HG02642 (cell line): Measurements from ENCODE around the gene FAM234B.

Experiments
- ATAC-seq: cut with Tn5 transposase; IDR thresholded peaks from one replicate; pipeline ENCODE4 v1.9.1; 2021; ENCODE audit warnings: mild to moderate bottlenecking; ENCODE audit not compliant: unreplicated experiment, poor library complexity

Gene FAM234B

DNA sequence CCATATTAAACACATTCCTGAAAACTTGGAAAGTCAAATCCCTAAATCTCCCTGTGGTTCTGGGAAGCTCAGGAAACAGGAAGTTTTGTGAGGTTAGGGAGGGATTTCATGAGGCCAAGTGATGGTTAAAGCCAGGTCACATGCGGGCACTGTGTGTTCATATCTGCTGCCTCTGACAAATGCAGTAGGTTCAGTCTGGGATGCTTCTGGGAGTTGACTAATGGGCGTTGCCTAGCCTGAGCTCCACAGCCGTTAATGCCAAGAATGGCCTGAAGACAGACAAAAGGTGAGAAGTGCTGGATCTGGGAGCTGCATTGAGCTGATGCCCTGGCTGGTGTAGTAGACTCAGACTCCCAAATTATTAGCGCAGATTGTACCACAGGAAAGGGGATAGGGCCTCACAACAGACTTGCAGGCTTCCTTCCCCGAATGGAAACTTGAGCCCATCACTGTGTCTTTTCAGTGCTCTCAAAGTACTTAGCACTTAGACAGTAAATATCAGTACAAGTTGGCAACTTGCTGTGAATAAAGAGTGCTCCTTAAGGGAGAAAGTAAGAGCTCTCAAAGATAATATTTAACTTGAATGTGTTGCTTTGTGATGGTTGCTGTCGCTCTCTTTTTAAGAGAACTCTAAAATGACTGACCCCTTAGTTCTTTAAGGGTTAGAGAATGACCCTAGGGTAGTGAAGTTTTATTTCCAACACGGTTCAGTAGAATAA lies 41.9 kb downstream of the FAM234B start:
- ATAC-seq = no peak

GRCh38 chr12:13087766-13088165 lies 43.6 kb downstream of the FAM234B start:
- no peak for ATAC-seq

GRCh38 chr12:13088496-13088895 lies 44.3 kb downstream of the FAM234B start:
- no peak for ATAC-seq

GRCh38 chr12:13090054-13090453 lies 45.9 kb downstream of the FAM234B start:
- ATAC-seq = no peak

GRCh38 chr12:13091832-13092231 lies 47.7 kb downstream of the FAM234B start:
- ATAC-seq = no peak

DNA sequence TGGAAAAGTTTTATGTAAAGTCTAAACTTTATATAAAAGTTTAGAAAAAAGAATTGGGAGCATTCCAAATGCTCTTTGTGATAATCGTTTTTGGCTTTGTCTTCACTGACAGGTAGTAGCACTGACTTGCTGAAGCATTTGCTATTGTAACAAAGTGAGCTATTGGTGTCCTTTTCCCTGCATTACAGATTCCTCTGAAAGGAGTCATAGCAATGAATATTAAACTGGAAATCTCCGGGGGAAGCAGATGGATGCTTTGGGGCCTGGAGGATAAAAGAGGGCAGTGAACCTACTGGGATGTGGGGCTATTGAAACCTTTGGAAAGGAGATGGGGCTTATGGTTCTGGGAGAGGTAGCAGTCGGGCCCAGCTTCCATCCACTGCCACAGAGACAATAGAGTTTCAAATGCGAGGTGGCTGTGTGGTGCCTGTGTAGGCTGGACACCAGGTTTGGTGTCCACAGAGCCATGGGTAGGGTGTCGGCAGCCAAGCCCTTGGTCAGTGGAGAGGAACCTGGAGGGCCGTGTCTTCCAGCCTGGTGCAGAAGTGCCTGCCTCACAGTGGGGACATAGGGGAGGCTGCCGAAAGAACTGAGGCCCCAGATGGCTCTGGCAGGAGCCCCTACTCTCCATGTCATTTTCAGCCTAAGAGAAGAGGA lies 49.1 kb downstream of the FAM234B start:
- ATAC-seq = no peak

- ATAC-seq = no peak
These were observed 49.7 kb downstream of the FAM234B start for GRCh38 chr12:13093848-13094220.

GRCh38 chr12:13094367-13094766 lies 50.2 kb downstream of the FAM234B start:
- peak; percentile 41 for ATAC-seq

DNA sequence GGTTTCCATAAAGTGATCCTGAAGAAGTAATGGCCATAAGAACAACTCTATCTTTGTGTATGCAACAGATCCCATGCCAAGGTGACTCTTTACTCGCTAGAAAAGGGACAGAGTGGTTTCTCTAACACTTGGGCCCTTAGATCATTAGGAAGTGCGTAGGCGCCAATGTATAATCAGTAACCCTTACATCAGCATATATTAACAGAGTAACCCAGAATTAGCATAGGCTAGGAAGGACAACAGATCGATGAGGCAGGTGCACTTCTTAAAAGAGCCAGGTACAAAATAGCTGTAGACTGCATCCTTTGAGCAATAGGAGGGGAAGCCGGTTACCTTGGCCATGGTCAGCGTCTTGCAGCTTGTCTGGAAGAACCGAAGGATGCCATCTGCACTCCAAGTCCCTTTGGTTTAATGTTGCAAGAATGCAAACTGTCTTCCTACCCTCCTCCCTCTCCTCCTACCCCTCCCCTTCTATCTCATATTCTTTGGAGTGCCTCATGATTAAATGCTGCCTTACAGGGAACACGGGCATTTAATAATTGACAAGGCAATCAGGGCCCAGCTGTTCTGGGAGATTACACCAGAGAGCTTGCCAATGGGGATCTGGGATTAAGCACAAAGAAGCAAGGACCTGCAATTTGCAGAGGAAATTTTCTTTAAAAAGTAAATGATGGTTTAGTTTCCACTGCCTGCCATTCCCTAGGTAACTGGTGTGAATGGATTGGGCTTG lies 51.2 kb downstream of the FAM234B start:
- no peak for ATAC-seq

- no peak for ATAC-seq
These were observed 53.4 kb downstream of the FAM234B start for GRCh38 chr12:13097491-13098011.

DNA sequence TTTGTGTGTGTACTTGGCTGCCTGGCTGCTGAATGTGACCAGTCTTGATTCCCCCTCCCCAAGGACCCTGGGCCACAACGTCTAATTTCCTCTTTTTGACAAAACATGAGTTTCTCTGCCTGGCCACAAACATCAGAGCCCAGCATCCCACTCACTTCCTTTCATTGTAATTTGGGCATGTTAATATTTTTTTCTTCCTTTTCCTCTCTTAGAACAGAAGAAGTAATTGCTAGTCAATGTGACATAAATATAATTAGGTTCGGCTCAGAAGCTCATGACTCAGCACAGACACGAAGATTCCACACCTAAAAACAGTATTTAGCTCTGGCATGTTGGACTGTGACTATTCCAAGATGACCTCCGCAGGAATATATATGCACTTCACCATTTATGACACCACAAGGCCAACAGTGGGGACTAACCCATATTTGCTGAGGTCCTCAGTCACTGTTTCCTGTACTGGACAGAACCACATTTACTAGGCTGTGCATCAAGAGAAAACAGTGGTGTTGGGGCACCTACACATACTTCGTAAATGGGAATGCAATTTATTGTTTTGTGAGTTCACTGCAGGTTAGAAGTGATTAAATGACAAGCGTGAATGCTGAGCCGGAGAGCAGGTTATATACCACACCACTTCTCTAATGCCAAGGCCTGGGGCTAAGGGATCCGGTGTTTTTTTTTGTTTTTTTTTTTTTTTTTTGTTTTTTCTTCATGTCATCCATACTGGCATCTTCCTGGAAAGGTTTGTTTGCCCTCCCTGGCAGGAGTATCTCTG lies 55.1 kb downstream of the FAM234B start:
- ATAC-seq = no peak

DNA sequence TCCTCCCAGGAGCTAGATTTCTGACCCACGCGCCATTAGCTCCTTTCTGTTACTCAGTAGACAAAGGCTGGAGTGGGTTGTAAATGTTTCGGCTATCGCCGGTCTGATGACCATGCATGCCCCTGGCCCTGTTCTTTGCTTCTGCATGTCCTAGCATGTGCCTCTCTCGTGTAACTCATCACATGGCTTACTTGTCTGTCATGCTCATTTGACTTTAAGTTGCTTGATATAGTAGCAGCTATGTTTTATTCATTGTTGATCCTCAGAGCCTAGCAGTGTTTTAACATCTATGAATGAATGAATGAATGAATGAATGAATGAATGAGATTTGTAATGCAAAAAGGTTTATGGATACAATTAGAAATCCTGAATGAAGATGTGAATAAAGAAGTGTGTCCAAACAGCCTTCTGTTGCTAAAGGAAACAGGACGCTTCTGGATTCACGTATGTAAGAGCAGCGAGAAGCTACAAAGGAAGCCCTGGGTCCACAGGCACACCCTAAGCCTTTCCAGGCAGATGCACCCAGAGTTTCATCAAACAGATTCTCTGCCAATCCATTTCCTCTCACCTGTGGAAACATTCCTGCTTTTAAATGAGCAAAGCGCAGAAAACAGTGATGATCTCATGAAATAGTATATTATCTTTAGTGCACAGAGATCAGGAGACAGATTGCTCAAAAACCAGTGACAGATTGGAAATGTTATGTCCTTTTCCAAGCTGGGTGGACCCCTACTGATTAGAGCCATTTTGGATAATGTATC lies 55.8 kb downstream of the FAM234B start:
- no peak for ATAC-seq

DNA sequence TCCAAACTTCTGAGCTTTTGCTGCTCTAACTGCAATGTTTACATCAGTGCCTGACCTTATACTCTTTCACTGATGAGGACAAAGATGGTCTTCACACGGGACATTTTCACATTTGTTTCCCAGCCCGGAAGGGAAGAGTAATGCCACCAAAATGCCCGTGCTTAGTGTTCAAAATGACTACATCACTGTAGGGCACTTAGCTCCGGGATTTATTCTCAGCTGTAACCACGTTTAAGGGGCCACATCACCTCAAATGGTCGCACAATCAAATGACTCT lies 56.4 kb downstream of the FAM234B start:
- ATAC-seq = no peak

DNA sequence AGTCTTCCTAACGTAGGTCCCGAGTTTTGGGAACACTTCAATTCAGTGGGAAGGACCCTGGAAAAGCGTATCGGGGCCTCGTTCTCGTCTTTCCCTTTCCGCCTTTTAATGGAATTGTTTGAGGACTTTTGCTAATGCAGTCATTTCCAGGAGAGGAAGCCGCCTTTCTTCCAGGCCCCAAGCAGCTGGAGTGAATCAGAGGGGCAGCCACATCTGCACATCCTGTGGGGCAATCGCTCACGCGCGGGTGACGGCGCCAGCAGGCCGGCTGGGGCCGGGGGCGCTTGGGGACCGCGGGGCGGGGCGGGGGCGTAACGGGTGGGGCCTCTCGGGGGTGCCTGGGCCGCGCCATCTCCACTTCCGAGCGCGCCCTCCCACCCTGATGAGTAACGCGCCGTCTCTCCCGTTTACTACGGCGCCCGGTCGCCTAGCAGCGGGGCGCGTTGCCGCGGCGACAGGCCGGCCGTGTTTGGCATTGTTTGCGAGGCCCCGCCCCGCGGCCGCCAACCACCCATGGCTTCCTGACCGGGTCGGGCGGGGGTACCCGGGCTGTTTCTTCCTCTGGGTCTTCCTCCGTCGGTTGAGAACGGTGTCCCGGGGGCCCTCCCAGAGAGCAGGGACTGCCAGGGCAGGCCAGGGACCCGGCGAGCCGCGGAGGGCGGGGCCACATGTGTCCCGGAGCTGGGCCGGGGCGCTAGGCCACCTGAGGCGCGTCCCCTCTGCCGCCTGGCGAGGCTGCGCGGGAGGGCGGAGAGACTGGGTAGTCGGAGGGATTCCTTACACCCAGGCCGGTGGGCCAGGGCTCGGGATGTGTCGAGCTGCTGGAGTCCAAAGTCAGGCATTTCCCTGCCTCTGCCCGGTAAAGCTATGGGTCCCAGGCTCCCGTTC lies 56.9 kb downstream of the FAM234B start:
- ATAC-seq = peak; percentile 94

- ATAC-seq = no peak
These were observed 57.7 kb downstream of the FAM234B start for GRCh38 chr12:13101821-13102375.

DNA sequence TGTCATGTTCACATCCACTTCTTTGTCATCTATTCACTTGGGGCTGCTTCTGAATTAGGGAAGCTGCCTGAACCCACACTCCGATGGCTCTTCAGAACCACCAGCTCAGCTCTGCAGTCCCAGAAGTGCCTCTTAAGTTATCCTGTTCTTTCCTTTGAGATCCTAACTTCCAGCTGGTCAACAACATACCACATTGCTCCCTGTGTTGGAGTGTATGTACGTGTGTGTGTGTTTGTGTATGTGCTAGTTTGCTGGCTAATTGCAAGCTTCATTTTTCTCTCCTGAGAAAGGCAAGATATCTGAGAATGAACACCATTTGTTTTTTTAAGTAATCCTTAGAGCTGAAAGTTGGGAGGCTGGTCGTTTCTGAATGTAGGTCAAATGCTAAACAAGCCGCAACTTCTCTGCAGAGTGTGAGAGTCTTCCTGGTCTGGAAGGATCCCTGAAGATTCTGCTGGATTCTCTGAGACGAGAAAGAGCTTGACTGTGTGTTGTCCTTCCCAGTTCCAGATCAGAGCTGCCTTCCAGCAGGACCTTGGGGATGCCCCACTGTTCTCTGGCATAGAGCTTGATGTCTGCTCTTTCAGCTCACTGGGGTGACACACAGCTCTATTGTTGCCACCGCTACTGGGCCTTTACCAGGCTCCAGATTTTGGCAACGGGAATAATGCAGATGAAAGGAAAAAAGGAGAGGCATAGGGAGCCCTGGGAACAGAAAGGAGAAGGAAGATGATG lies 58.4 kb downstream of the FAM234B start:
- no peak for ATAC-seq

DNA sequence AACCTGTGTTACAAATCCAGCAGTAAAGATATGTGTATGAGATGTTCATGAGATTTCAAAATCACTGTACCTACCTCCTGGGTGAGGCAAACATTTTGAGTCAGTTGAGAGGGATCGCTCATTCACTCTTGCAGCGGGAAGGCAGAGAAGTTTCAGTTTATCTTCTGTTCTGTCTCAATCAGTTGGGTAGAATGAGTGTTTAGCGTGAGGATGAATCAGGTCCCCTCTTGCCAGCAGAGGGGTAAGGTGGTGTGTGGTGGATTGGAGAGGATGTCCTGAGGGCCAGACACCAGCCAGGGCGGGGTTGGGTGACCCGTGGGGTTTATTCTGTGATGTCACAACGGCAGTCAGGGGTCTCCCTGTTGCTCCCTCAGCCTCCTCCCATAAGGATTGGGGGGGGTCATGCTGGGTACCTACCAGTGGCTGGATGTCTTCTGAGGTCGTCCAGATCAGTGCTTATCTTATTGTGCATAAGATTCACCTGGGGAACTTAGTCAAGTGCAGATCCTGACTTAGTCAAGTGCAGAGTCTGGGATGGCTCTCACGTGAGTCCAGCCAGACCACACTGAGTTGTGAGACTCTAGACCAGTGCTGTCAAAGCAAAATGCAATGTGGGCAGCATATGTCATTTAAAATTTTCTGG lies 59.3 kb downstream of the FAM234B start, which contains the start of gene GSG1:
Gene GSG1 (minus strand): TSS at position 277 of the 643 bp plus-strand sequence. CDS start 155 bp downstream, at position 122.
- no peak for ATAC-seq
